ENCODE data around the gene SPEM3. TPM values are rescaled to one million over a fixed set of nuclear protein-coding genes. Genes with fewer than 3 reads are reported as not detected.

Gene SPEM3
- total and polyA plus RNA-seq, 2 of the 13 experiments (the other 11 are each of a cell fraction or from before 2014, with no cell fraction given) = not detected

GRCh38 chr17:7440113-7440833 is 11.6 kb downstream of the SPEM3 start (continued):
- TF ChIP-seq ZBTB26 (CRISPR knock-in tag; IDR thresholded peaks at IDR 0.05; ENCODE audit: borderline replicate concordance) = 0 out of 2 replicates have a peak, but pooled peaks have one; percentile 19
- no peak for TF ChIP-seq ZNF703 (CRISPR knock-in tag; IDR thresholded peaks at IDR 0.05; ENCODE audit: borderline replicate concordance)
- peak; percentile 10; the same call in 1 of the 2 replicates for TF ChIP-seq TAF1 (CRISPR knock-in tag; IDR thresholded peaks at IDR 0.05)
- TF ChIP-seq USF2 (IDR thresholded peaks at IDR 0.05; ENCODE audit: low read depth, low read length) = no peak
- TF ChIP-seq USF2 (CRISPR knock-in tag; IDR thresholded peaks at IDR 0.05; ENCODE audit: borderline replicate concordance) = peak; percentile 72; the same call in 1 of the 2 replicates
- TF ChIP-seq ZNF431 (CRISPR knock-in tag; IDR thresholded peaks at IDR 0.05; ENCODE audit: borderline replicate concordance, low read depth) = no peak
- 0 out of 2 replicates have a peak, but pooled peaks have one; percentile 30 for TF ChIP-seq HNF1B (CRISPR knock-in tag; IDR thresholded peaks at IDR 0.05)
- TF ChIP-seq ZNF850 (CRISPR knock-in tag; conservative IDR thresholded peaks at IDR 0.05) = no peak
- TF ChIP-seq CSRNP1 (CRISPR knock-in tag; IDR thresholded peaks at IDR 0.05) = peak; percentile 77
- TF ChIP-seq PHF20 (CRISPR knock-in tag; IDR thresholded peaks at IDR 0.05) = 0 out of 2 replicates have a peak, but pooled peaks have one; percentile 1
- peak; percentile 71 for TF ChIP-seq ZBTB33 (CRISPR knock-in tag; IDR thresholded peaks at IDR 0.05)
- TF ChIP-seq ZNF556 (CRISPR knock-in tag; IDR thresholded peaks at IDR 0.05; ENCODE audit: borderline replicate concordance) = 0 out of 2 replicates have a peak, but pooled peaks have one; percentile 21
- TF ChIP-seq ZFP91 (CRISPR knock-in tag; IDR thresholded peaks at IDR 0.05; ENCODE audit: borderline replicate concordance) = peak; percentile 58; the same call in 1 of the 2 replicates
- 0 out of 2 replicates have a peak, but pooled peaks have one; percentile 50 for TF ChIP-seq ZZZ3 (CRISPR knock-in tag; IDR thresholded peaks at IDR 0.05; ENCODE audit: borderline replicate concordance)
- no peak for TF ChIP-seq BCL3 (CRISPR knock-in tag; IDR thresholded peaks at IDR 0.05)

Measured in HepG2 (cell line).